Uterus (tissue), 2 donors: ENCODE data around the gene TMEM219.

Source experiments
- POLR2A ChIP-seq, 2 donors: fragments of 450-650 bp; IDR thresholded peaks; one replicate each; pipeline ENCODE4 v1.6.1; 2016; ENCODE audit warnings: antibody characterized with exemption in 2 of 2, mild to moderate bottlenecking in 1 of 2, moderate library complexity in 1 of 2
- TF ChIP-seq, protein P1 (sequence below), 4 experiments: fragments of 200-600 bp in 2 of 4; fragments of 450-650 bp in 2 of 4; sonication (generic) in 2 of 4; IDR thresholded peaks; one replicate each; pipeline ENCODE4 v1.5.1; 2016 to 2019; ENCODE audit warnings: antibody characterized with exemption in 4 of 4, mild to moderate bottlenecking in 2 of 4, moderate library complexity in 1 of 4

GRCh38 chr16:29978564-29979270 lies 16.8 kb downstream of the TMEM219 start:
- TF ChIP-seq, protein P1, sequence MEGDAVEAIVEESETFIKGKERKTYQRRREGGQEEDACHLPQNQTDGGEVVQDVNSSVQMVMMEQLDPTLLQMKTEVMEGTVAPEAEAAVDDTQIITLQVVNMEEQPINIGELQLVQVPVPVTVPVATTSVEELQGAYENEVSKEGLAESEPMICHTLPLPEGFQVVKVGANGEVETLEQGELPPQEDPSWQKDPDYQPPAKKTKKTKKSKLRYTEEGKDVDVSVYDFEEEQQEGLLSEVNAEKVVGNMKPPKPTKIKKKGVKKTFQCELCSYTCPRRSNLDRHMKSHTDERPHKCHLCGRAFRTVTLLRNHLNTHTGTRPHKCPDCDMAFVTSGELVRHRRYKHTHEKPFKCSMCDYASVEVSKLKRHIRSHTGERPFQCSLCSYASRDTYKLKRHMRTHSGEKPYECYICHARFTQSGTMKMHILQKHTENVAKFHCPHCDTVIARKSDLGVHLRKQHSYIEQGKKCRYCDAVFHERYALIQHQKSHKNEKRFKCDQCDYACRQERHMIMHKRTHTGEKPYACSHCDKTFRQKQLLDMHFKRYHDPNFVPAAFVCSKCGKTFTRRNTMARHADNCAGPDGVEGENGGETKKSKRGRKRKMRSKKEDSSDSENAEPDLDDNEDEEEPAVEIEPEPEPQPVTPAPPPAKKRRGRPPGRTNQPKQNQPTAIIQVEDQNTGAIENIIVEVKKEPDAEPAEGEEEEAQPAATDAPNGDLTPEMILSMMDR (IDR thresholded peaks at IDR 0.05) = no peak
- TF ChIP-seq POLR2A (IDR thresholded peaks at IDR 0.05) = no peak
